Mesenchymal stem cell (in vitro differentiated cells and primary cell): ENCODE results near the gene RIN2.
A peak's percentile ranks its signal among the peaks of the same experiment; 100 is the strongest.

Source experiments
- DNase-seq: peaks from one replicate; pipeline ENCODE4 v3.0.0-alpha.2; 2013
- H2AFZ ChIP-seq: one replicate; pipeline ENCODE4 v1.6.1; 2013; ENCODE audit warnings: low read depth, mild to moderate bottlenecking, control low read depth, inconsistent platforms, low read length, moderate library complexity
- H2AK5ac ChIP-seq: 2 replicates; pipeline ENCODE4 v1.6.1; 2013; ENCODE audit warnings: low read length, moderate library complexity, mild to moderate bottlenecking, inconsistent platforms; ENCODE audit not compliant: severe bottlenecking
- H2BK120ac ChIP-seq: one replicate; pipeline ENCODE4 v1.6.1; 2013; ENCODE audit warnings: low read depth, mild to moderate bottlenecking, inconsistent platforms, low read length, moderate library complexity
- H2BK12ac ChIP-seq, 2 experiments: one replicate each; pipeline ENCODE4 v1.6.1; 2013; ENCODE audit warnings: inconsistent platforms in 2 of 2, low read length in 2 of 2, mild to moderate bottlenecking in 2 of 2, moderate library complexity in 2 of 2, control low read depth in 1 of 2
- H2BK15ac ChIP-seq: one replicate; pipeline ENCODE4 v1.6.1; 2013; ENCODE audit warnings: mild to moderate bottlenecking, low read depth, inconsistent platforms; ENCODE audit not compliant: poor library complexity, severe bottlenecking
- H2BK5ac ChIP-seq: 2 replicates; pipeline ENCODE4 v1.6.1; 2013; ENCODE audit warnings: low read depth, mild to moderate bottlenecking, low read length, control low read depth, inconsistent platforms; ENCODE audit not compliant: poor library complexity, severe bottlenecking
- H3K14ac ChIP-seq, 2 experiments: one replicate each; pipeline ENCODE4 v1.6.1; 2013; ENCODE audit warnings: inconsistent platforms in 2 of 2, low read length in 2 of 2, control low read depth in 1 of 2, mild to moderate bottlenecking in 1 of 2, moderate library complexity in 1 of 2
- H3K18ac ChIP-seq, 2 experiments: one replicate each; pipeline ENCODE4 v1.6.1; 2013; ENCODE audit warnings: inconsistent platforms in 2 of 2, low read length in 2 of 2, control low read depth in 1 of 2, low read depth in 1 of 2, mild to moderate bottlenecking in 1 of 2
- H3K23ac ChIP-seq, 2 experiments: one replicate each; pipeline ENCODE4 v1.6.1; 2013; ENCODE audit warnings: inconsistent platforms in 2 of 2, low read length in 2 of 2, mild to moderate bottlenecking in 2 of 2, moderate library complexity in 2 of 2, control low read depth in 1 of 2
- H3K27ac ChIP-seq: 2 replicates; pipeline ENCODE4 v1.5.1; 2013; ENCODE audit warnings: mild to moderate bottlenecking, moderate library complexity, low read length, control low read depth, inconsistent platforms; ENCODE audit not compliant: poor library complexity, severe bottlenecking
- H3K27me3 ChIP-seq, 2 experiments: 2 replicates each; pipeline versions ENCODE4 v1.6.1 to v1.7.0; 2013; ENCODE audit warnings: low read length in 2 of 2, mild to moderate bottlenecking in 2 of 2, moderate library complexity in 2 of 2, control low read depth in 1 of 2, inconsistent platforms in 1 of 2; ENCODE audit not compliant: control insufficient read depth in 1 of 2, insufficient read depth in 1 of 2
- H3K36me3 ChIP-seq, 2 experiments: 2 replicates each; pipeline versions ENCODE4 v1.6.1 to v1.7.0; 2013; ENCODE audit warnings: low read length in 2 of 2, control low read depth in 1 of 2, inconsistent platforms in 1 of 2, low read depth in 1 of 2, mild to moderate bottlenecking in 1 of 2; ENCODE audit not compliant: insufficient read depth in 2 of 2, control insufficient read depth in 1 of 2
- H3K4ac ChIP-seq, 2 experiments: one replicate each; pipeline ENCODE4 v1.6.1; 2013; ENCODE audit warnings: inconsistent platforms in 2 of 2, low read length in 2 of 2, mild to moderate bottlenecking in 2 of 2, moderate library complexity in 2 of 2, control low read depth in 1 of 2, low read depth in 1 of 2
- H3K4me1 ChIP-seq: 2 replicates; pipeline ENCODE4 v1.6.1; 2013; ENCODE audit warnings: low read depth, low read length, control low read depth; ENCODE audit not compliant: control insufficient read depth, insufficient read depth
- H3K4me2 ChIP-seq: 2 replicates; pipeline ENCODE4 v1.6.1; 2013; ENCODE audit warnings: low read length, mild to moderate bottlenecking, inconsistent platforms; ENCODE audit not compliant: poor library complexity, severe bottlenecking
- H3K4me3 ChIP-seq, 2 experiments: 2 replicates each; pipeline versions ENCODE4 v1.5.1 to v1.7.0; 2013; ENCODE audit warnings: low read length in 2 of 2, mild to moderate bottlenecking in 2 of 2, control low read depth in 1 of 2, low read depth in 1 of 2; ENCODE audit not compliant: insufficient read depth in 1 of 2
- H3K79me1 ChIP-seq: replicated peaks from 2 replicates; pipeline ENCODE4 v1.6.1; 2013; ENCODE audit warnings: mild to moderate bottlenecking, control low read depth, low read length, inconsistent platforms; ENCODE audit not compliant: poor library complexity, severe bottlenecking
- H3K9ac ChIP-seq: 2 replicates; pipeline ENCODE4 v1.7.0; 2013; ENCODE audit warnings: mild to moderate bottlenecking, low read length, moderate library complexity
- H3K9me3 ChIP-seq: 2 replicates; pipeline ENCODE4 v1.7.0; 2013; ENCODE audit warnings: mild to moderate bottlenecking, low read length; ENCODE audit not compliant: control insufficient read depth
- H4K8ac ChIP-seq: one replicate; pipeline ENCODE4 v1.6.1; 2013; ENCODE audit warnings: inconsistent platforms, mild to moderate bottlenecking, low read length, moderate library complexity
- H4K91ac ChIP-seq: one replicate; pipeline ENCODE4 v1.6.1; 2013; ENCODE audit warnings: mild to moderate bottlenecking, low read length, inconsistent platforms
- WGBS: methylation state at CpG from one replicate; pipeline ENCODE4 v1.1.7; 2013; ENCODE audit warnings: mixed read lengths; 5-methylcytosine and 5-hydroxymethylcytosine counted together

RIN2 gene

DNA sequence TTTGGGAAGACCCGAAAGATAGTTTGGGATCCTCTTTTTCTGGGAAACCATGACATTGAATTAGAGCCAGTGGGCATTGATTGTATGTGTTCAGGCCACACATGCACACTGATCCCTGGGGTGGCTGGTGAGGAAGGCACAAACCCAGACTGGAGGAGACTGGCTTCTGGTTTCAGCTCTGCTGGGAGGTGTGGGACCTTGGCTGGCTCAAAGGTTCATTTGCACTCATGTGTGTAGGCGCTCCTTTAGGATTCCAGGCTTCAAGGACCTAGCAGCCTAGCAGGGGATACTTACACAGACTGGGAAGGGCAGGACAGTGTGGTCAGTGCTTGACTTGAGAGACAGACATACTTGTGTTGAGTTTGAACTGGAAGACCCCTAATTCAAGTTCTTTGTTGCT is 7.2 kb downstream of the RIN2 start:
- no peak overlapping the region for H3K23ac ChIP-seq
- WGBS: 100% methylated on average over 2 of the region's 2 CpGs
- H3K79me1 ChIP-seq: peaks cover 30% of the 10 kb centered on the region
- H2AK5ac ChIP-seq: peak overlapping the region; percentile 76
- H3K27ac ChIP-seq: no peak overlapping the region
- no peak for DNase-seq
- H4K8ac ChIP-seq: no peak overlapping the region
- peaks cover 0 to 8% of the 10 kb centered on the region in 2 experiments for H3K36me3 ChIP-seq
- no peaks in the 10 kb centered on the region for H3K9me3 ChIP-seq
- H3K9ac ChIP-seq: no peak overlapping the region
- H3K4ac ChIP-seq: no peak overlapping the region
- H2BK5ac ChIP-seq: no peak overlapping the region
- H3K14ac ChIP-seq: no peak overlapping the region
- H3K4me1 ChIP-seq: peaks cover 12% of the 10 kb centered on the region
- no peak overlapping the region for H3K18ac ChIP-seq
- H2BK15ac ChIP-seq: no peak overlapping the region
- no peak overlapping the region for H2BK120ac ChIP-seq
- no peak overlapping the region for H3K4me3 ChIP-seq
- H3K27me3 ChIP-seq: no peaks in the 10 kb centered on the region
- no peak overlapping the region for H2AFZ ChIP-seq
- H4K91ac ChIP-seq: no peak overlapping the region
- H3K4me2 ChIP-seq: no peak overlapping the region
- peak overlapping the region in 1 of 2 experiments; percentile 43 for H2BK12ac ChIP-seq

DNA sequence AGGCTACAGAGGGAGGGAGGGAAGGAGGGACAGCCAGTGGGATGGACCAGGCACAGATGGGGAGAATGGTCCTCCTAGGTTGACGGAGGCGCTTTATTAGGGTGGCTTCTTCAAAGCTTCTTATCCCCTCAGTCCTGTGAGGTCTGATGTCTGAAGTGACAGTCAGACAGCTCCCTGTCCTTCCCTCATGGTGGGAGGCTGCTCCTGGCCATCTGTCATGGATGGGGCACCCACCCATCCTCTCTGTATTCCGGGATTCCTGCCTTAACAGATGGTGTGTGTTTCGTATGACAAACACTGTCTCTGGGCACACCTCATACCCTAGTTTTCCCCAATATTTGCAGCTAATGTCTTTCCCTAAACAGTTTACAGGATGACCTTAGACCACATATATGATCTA is 7.9 kb downstream of the RIN2 start:
- Histone ChIP-seq H3K27ac (no peak overlapping the region), H3K4me2 (no peak overlapping the region), H3K9ac (no peak overlapping the region), H3K27me3 (no peaks in the 10 kb centered on the region), H2BK15ac (no peak overlapping the region), H2AFZ (no peak overlapping the region), H3K4ac (no peak overlapping the region), H2BK5ac (no peak overlapping the region), H4K8ac (no peak overlapping the region), H3K9me3 (no peaks in the 10 kb centered on the region), H3K23ac (no peak overlapping the region), H2BK120ac (no peak overlapping the region), H3K4me3 (no peak overlapping the region), H4K91ac (peak overlapping the region; percentile 44), H3K14ac (no peak overlapping the region), H3K79me1 (peaks cover 29% of the 10 kb centered on the region), H3K18ac (no peak overlapping the region), H2BK12ac (no peak overlapping the region), H3K36me3 (peaks cover 0 to 9% of the 10 kb centered on the region in 2 experiments), H2AK5ac (no peak overlapping the region), H3K4me1 (peaks cover 18% of the 10 kb centered on the region)
- 97% methylated on average over 4 of the region's 4 CpGs for WGBS
- DNase-seq: no peak

DNA sequence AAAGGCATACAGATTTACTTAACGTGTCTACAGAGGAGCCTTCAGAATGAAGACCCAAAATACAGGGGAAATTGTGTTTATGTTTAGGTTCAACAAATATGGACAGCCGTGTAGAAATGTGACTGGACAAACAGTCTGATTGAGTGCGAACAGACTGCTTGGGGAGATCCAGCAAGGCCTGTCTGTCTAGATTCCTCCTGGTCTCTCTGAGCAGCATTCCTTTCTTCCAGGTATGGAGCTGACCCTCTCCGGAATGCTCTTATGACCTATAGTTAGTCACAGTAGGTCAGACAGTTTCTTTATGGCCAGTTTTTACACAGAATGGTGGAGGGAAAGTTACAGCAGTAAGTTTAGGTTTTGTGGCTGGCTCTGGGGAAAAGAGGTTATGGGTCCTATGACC is 9.0 kb downstream of the RIN2 start:
- no peak overlapping the region for H3K4me3 ChIP-seq
- no peak overlapping the region for H3K9ac ChIP-seq
- no peak for DNase-seq
- H3K79me1 ChIP-seq: peaks cover 34% of the 10 kb centered on the region
- H2BK5ac ChIP-seq: no peak overlapping the region
- WGBS: 65% methylated on average over 4 of the region's 4 CpGs
- H3K23ac ChIP-seq: no peak overlapping the region
- no peak overlapping the region for H3K27ac ChIP-seq
- peaks cover 22% of the 10 kb centered on the region for H3K4me1 ChIP-seq
- peaks cover 2 to 20% of the 10 kb centered on the region in 2 experiments for H3K36me3 ChIP-seq
- no peak overlapping the region for H2BK120ac ChIP-seq
- H2BK15ac ChIP-seq: peak overlapping the region; percentile 61
- no peak overlapping the region for H4K91ac ChIP-seq
- no peaks in the 10 kb centered on the region for H3K27me3 ChIP-seq
- no peak overlapping the region for H3K18ac ChIP-seq
- H2AFZ ChIP-seq: no peak overlapping the region
- H3K4me2 ChIP-seq: no peak overlapping the region
- H2AK5ac ChIP-seq: peak overlapping the region; percentile 61
- H3K4ac ChIP-seq: no peak overlapping the region
- no peaks in the 10 kb centered on the region for H3K9me3 ChIP-seq
- H2BK12ac ChIP-seq: no peak overlapping the region
- H4K8ac ChIP-seq: no peak overlapping the region
- no peak overlapping the region for H3K14ac ChIP-seq

DNA sequence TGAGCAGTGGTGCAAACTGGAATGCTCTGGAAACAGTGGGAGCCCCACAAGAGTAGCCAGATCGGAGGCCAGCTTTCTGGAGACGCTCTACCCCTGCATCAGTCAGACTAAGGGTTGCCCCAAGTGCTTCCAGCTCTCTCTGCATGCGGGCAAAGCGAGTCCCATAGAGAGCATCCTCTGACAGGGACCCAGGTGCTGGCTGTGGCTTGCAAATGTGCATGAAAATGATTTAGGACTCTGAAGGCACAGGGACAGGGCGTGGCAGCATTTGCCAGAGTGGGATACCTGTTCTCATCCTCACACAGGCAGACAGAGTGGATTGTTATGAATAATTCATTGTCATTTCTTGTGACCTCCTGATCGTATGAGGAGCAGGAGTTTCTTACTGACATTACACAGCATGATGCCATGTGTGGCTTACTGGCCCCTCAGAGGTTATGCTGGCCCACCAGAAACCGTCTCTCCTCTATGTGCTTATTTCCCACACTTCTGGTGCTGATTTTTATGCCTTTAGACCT is 10.3 kb downstream of the RIN2 start:
- H3K27ac ChIP-seq: no peak overlapping the region
- H4K91ac ChIP-seq: peak overlapping the region; percentile 7
- peak overlapping the region; percentile 46 for H2AK5ac ChIP-seq
- H3K4me1 ChIP-seq: peaks cover 26% of the 10 kb centered on the region
- H3K9me3 ChIP-seq: no peaks in the 10 kb centered on the region
- no peak overlapping the region for H2BK120ac ChIP-seq
- peak overlapping the region in 1 of 2 experiments; percentile 31 for H2BK12ac ChIP-seq
- no peak overlapping the region for H4K8ac ChIP-seq
- no peak overlapping the region for H2BK5ac ChIP-seq
- H3K14ac ChIP-seq: no peak overlapping the region
- no peak overlapping the region for H3K18ac ChIP-seq
- no peaks in the 10 kb centered on the region for H3K27me3 ChIP-seq
- no peak overlapping the region for H3K9ac ChIP-seq
- no peak overlapping the region for H2BK15ac ChIP-seq
- H3K79me1 ChIP-seq: peaks cover 43% of the 10 kb centered on the region
- H2AFZ ChIP-seq: no peak overlapping the region
- no peak overlapping the region for H3K4ac ChIP-seq
- H3K4me3 ChIP-seq: no peak overlapping the region
- no peak overlapping the region for H3K4me2 ChIP-seq
- WGBS: 95% methylated on average over 6 of the region's 7 CpGs
- no peak for DNase-seq
- no peak overlapping the region for H3K23ac ChIP-seq
- peaks cover 2 to 30% of the 10 kb centered on the region in 2 experiments for H3K36me3 ChIP-seq
